K562 (cell line): ENCODE measurements around the gene ALKBH3. TPM values are rescaled to one million over a fixed set of nuclear protein-coding genes. Genes with fewer than 3 reads are reported as not detected.

Experiments
- ESRRA ChIP-seq: fragments of 450-650 bp; IDR thresholded peaks from 2 replicates; pipeline ENCODE4 v1.6.1; 2014; ENCODE audit warnings: low read depth, mild to moderate bottlenecking, moderate library complexity, borderline replicate concordance
- HNRNPH1 ChIP-seq: fragments of 200-400 bp; formaldehyde crosslinking; optimal IDR thresholded peaks from 2 replicates; pipeline ENCODE3; 2017; ENCODE audit warnings: low read depth, mild to moderate bottlenecking, low read length, moderate library complexity
- HOMEZ ChIP-seq: fragments of 250-450 bp; sonication (Bioruptor Pico); IDR thresholded peaks from 2 replicates; pipeline ENCODE4 v1.4.0; 2020; ENCODE audit warnings: mild to moderate bottlenecking, moderate library complexity
- MTA2 ChIP-seq: fragments of 450-650 bp; IDR thresholded peaks from 2 replicates; pipeline ENCODE4 v1.6.1; 2016; ENCODE audit warnings: low read depth
- NFATC3 ChIP-seq: fragments of 450-650 bp; IDR thresholded peaks from 2 replicates; pipeline ENCODE4 v1.6.1; 2017; ENCODE audit warnings: mild to moderate bottlenecking
- SMARCE1 ChIP-seq: fragments of 450-650 bp; IDR thresholded peaks from 2 replicates; pipeline ENCODE4 v1.7.1; 2016; ENCODE audit warnings: mild to moderate bottlenecking
- SNAPC5 ChIP-seq: fragments of 250-450 bp; sonication (Bioruptor Pico); IDR thresholded peaks from 2 replicates; pipeline ENCODE4 v1.8.0; 2021; ENCODE audit warnings: moderate library complexity, mild to moderate bottlenecking, inconsistent platforms
- TAF1 ChIP-seq: IDR thresholded peaks from 2 replicates; pipeline ENCODE4 v1.6.1; 2011; ENCODE audit warnings: mild to moderate bottlenecking, low read length, moderate library complexity; ENCODE audit not compliant: insufficient read depth, control insufficient read depth, severe bottlenecking; ENCODE audit errors: extremely low read depth
- TEAD4 ChIP-seq, 2 experiments: sonication (generic) in 1 of 2; formaldehyde crosslinking in 1 of 2; IDR thresholded peaks; 2 replicates each; pipeline versions ENCODE4 v1.6.1 to v1.8.0; 2012 to 2022; ENCODE audit warnings: borderline replicate concordance in 1 of 2, inconsistent platforms in 1 of 2, low read length in 1 of 2, mild to moderate bottlenecking in 1 of 2, missing genetic modification reagents in 1 of 2
- ZFX ChIP-seq: sonication (generic); formaldehyde crosslinking; IDR thresholded peaks from 2 replicates; pipeline ENCODE4 v1.8.0; 2022; ENCODE audit warnings: mild to moderate bottlenecking, missing genetic modification reagents, moderate library complexity
- polyA plus RNA-seq, 8 experiments: library from polyadenylated mRNA; depleted of rRNA in 4 of 8; stranded (reverse) in 5 of 8; unstranded in 3 of 8; fragments of >200 nt; fragmentation: Nextera tagmentation in 2 of 8; fragmentation: Illumina TruSeq in 1 of 8; extraction: Ambion mirVana in 2 of 8; extraction: Trizol in 1 of 8; gene quantifications; 2 replicates each; pipeline versions ENCODE4 v1.2.1 to v1.2.3, GENCODE V29; 2011 to 2014; ENCODE audit warnings: inconsistent platforms in 1 of 8, missing spikeins in 1 of 8
- total RNA-seq, 7 experiments: library from RNA; depleted of rRNA in 6 of 7; stranded (reverse); fragments of >200 nt in 6 of 7; fragmentation: Illumina TruSeq in 2 of 7; extraction: Trizol in 2 of 7; gene quantifications; 2 replicates each; pipeline versions ENCODE4 v1.2.1 to v1.2.3, GENCODE V29; 2011 to 2021; ENCODE audit warnings: low replicate concordance in 1 of 7
- TF ChIP-seq, protein P1 (sequence below): fragments of 450-650 bp; IDR thresholded peaks from 2 replicates; pipeline ENCODE4 v1.6.1; 2016; ENCODE audit warnings: low read depth
- TF ChIP-seq, protein P2 (sequence below): fragments of 250-450 bp; sonication (Bioruptor Pico); IDR thresholded peaks from 2 replicates; pipeline ENCODE4 v1.5.0; 2021; ENCODE audit warnings: mild to moderate bottlenecking, moderate library complexity
- TF ChIP-seq, protein P3 (sequence below): fragments of 250-450 bp; sonication (Bioruptor Pico); IDR thresholded peaks from 2 replicates; pipeline ENCODE4 v1.4.0; 2020

Gene ALKBH3
- total and polyA plus RNA-seq, 9 of the 15 experiments (the other 6 are each of a cell fraction or from before 2014, with no cell fraction given) = 16.0 to 49.9 (median 36.5) TPM

DNA sequence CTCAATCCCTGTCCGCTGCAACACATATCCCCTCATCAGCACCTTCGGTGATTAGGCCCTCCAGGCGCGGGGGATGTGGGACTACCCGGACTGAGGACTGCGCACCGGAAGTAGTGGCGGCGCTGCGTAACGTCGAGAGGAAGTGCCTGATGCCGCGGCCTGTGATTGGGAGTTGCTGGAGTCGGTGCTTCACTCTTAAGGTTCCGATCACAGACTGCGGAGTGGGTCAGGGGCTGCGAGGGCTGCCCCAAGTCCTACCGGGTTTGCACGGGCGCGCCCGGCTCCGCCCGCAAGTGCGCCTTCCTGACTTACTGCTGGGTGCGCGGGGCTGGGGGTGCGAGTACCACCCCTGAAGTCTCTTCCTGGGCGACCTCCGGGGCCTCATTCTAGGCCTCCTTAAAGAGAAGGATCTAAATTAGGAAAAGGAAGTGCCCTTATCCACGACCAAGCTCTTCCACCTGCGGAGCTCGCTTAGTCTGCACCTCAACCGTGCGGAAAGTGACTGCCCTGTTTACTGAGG lies at the start of gene ALKBH3 (continued):
- TF ChIP-seq, protein P1, sequence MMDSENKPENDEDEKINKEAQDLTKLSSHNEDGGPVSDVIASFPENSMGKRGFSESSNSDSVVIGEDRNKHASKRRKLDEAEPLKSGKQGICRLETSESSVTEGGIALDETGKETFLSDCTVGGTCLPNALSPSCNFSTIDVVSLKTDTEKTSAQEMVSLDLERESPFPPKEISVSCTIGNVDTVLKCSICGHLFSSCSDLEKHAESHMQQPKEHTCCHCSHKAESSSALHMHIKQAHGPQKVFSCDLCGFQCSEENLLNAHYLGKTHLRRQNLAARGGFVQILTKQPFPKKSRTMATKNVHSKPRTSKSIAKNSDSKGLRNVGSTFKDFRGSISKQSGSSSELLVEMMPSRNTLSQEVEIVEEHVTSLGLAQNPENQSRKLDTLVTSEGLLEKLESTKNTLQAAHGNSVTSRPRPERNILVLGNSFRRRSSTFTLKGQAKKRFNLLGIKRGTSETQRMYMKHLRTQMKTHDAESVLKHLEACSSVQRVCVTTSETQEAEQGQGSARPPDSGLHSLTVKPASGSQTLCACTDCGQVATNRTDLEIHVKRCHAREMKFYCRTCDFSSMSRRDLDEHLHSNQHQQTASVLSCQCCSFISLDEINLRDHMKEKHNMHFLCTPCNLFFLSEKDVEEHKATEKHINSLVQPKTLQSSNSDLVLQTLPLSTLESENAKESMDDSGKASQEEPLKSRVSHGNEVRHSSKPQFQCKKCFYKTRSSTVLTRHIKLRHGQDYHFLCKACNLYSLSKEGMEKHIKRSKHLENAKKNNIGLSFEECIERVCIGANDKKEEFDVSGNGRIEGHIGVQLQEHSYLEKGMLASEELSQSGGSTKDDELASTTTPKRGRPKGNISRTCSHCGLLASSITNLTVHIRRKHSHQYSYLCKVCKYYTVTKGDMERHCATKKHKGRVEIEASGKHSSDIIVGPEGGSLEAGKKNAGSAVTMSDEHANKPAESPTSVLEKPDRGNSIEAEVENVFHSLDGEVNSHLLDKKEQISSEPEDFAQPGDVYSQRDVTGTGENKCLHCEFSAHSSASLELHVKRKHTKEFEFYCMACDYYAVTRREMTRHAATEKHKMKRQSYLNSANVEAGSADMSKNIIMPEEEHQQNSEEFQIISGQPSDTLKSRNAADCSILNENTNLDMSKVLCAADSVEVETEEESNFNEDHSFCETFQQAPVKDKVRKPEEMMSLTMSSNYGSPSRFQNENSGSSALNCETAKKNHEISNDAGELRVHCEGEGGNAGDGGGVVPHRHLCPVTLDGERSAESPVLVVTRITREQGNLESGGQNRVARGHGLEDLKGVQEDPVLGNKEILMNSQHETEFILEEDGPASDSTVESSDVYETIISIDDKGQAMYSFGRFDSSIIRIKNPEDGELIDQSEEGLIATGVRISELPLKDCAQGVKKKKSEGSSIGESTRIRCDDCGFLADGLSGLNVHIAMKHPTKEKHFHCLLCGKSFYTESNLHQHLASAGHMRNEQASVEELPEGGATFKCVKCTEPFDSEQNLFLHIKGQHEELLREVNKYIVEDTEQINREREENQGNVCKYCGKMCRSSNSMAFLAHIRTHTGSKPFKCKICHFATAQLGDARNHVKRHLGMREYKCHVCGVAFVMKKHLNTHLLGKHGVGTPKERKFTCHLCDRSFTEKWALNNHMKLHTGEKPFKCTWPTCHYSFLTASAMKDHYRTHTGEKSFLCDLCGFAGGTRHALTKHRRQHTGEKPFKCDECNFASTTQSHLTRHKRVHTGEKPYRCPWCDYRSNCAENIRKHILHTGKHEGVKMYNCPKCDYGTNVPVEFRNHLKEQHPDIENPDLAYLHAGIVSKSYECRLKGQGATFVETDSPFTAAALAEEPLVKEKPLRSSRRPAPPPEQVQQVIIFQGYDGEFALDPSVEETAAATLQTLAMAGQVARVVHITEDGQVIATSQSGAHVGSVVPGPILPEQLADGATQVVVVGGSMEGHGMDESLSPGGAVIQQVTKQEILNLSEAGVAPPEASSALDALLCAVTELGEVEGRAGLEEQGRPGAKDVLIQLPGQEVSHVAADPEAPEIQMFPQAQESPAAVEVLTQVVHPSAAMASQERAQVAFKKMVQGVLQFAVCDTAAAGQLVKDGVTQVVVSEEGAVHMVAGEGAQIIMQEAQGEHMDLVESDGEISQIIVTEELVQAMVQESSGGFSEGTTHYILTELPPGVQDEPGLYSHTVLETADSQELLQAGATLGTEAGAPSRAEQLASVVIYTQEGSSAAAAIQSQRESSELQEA = no peak
- TF ChIP-seq, protein P2, sequence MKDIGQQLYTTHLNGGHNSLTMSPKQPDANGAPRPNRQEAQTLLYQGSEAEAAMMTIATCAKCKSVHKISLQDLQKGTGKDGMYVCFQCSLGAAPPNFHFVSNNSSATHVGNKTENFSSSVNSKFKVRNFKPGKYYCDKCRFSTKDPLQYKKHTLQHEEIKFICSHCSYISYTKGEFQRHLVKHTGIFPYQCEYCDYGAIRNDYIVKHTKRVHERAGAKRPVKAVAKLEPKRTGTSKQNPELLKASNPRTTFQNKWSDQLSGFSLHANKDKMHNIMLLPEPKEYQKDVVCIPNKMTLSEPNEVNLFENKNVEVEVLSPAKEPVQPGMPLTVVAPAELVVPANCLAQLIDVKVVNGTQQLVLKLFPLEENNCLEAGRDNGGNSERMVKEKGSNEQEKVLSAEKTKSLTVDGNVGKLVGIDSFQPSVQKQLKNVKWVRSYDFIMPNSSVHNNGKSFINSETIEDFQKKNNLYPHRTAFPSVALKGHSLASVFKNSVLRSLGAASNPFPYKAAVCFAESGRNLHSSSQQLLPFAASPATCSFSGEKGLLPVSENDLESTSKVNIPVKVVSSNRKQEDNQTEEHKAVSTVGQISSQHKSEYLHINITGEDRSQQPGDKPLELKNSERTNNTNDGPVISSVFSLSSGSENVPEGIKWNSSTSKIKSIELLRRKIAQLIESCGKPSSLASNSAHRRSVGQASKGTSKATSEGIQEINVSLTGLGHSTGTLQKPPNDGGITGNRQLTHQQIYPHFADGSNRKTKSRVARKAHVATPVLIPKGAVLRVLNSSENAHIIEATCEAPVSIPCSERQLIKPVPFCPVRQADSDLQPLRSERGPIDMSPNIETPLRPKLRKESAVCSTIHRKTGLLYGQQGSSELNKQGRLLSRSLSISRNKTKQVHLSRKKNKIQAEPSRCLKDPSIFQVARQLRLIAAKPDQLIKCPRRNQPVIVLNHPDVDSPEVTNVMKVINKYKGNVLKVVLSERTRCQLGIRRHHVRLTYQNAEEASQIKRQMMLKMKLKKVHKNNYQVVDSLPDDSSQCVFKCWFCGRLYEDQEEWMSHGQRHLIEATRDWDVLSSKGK (CRISPR knock-in tag) = no peak
- TF ChIP-seq SNAPC5 (CRISPR knock-in tag) (no peak), ESRRA (peak; percentile 51; the same call in 1 of the 2 replicates), HNRNPH1 (no peak), SMARCE1 (no peak), HOMEZ (CRISPR knock-in tag) (no peak), ZFX (CRISPR knock-in tag) (peak; percentile 81), TAF1 (peak; percentile 43), NFATC3 (peak; percentile 58; the same call in 1 of the 2 replicates), TEAD4 (IDR thresholded peaks at IDR 0.05; ENCODE audit: low read length) (no peak), TEAD4 (CRISPR knock-in tag; IDR thresholded peaks at IDR 0.05; ENCODE audit: borderline replicate concordance) (no peak), MTA2 (no peak)
- TF ChIP-seq, protein P3, sequence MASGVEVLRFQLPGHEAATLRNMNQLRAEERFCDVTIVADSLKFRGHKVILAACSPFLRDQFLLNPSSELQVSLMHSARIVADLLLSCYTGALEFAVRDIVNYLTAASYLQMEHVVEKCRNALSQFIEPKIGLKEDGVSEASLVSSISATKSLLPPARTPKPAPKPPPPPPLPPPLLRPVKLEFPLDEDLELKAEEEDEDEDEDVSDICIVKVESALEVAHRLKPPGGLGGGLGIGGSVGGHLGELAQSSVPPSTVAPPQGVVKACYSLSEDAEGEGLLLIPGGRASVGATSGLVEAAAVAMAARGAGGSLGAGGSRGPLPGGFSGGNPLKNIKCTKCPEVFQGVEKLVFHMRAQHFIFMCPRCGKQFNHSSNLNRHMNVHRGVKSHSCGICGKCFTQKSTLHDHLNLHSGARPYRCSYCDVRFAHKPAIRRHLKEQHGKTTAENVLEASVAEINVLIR (CRISPR knock-in tag) = peak; percentile 76
